Colonic mucosa (tissue), 4 donors: ENCODE measurements around the gene PLXDC1. TPM values are rescaled to one million over a fixed set of nuclear protein-coding genes. Genes with fewer than 3 reads are reported as not detected.

Source experiments
- DNase-seq: peaks from one replicate; pipeline ENCODE4 v3.0.0-alpha.2; 2020
- H3K27ac ChIP-seq: fragments of 200-600 bp; one replicate; pipeline ENCODE4 v1.8.0; 2021
- H3K27me3 ChIP-seq: fragments of 200-600 bp; one replicate; pipeline ENCODE4 v1.8.0; 2021
- H3K36me3 ChIP-seq: fragments of 200-600 bp; one replicate; pipeline ENCODE4 v1.8.0; 2021
- H3K4me1 ChIP-seq: fragments of 200-600 bp; one replicate; pipeline ENCODE4 v1.8.0; 2021; ENCODE audit warnings: mild to moderate bottlenecking
- H3K4me3 ChIP-seq: fragments of 200-600 bp; one replicate; pipeline ENCODE4 v1.8.0; 2021
- H3K9ac ChIP-seq, 2 donors: one replicate each; pipeline ENCODE4 v1.7.0; 2013; ENCODE audit warnings: control low read depth in 2 of 2, low read depth in 2 of 2, low read length in 2 of 2
- H3K9me3 ChIP-seq: fragments of 200-600 bp; one replicate; pipeline ENCODE4 v1.8.0; 2021
- intact Hi-C: fragments of 100-400 bp; cut with DNase I; formaldehyde crosslinking; loops from one replicate; pipeline ENCODE4 v1.14.1; 2022
- total RNA-seq, 2 donors: library from RNA; stranded (reverse); fragmentation: NEBNext Ultra II Directional in 1 of 2; extraction: Animal tissue kit (Norgen Biotek cat#: 25700) in 1 of 2; gene quantifications; one replicate each; pipeline ENCODE4 v1.2.1, GENCODE V29; 2021
- TF ChIP-seq, protein P1 (sequence below): fragments of 200-600 bp; IDR thresholded peaks from one replicate; pipeline ENCODE4 v1.8.0; 2022; ENCODE audit warnings: antibody characterized with exemption, mild to moderate bottlenecking
- donor health status: healthy.
- donor health status: DM: no; HTN: no; CAD: no.
- donor health status: DM: no; HTN: no; CAD: no.

PLXDC1 gene
- total RNA-seq, 2 donors from 2014 or later: 0.54 to 4.4 TPM

DNA sequence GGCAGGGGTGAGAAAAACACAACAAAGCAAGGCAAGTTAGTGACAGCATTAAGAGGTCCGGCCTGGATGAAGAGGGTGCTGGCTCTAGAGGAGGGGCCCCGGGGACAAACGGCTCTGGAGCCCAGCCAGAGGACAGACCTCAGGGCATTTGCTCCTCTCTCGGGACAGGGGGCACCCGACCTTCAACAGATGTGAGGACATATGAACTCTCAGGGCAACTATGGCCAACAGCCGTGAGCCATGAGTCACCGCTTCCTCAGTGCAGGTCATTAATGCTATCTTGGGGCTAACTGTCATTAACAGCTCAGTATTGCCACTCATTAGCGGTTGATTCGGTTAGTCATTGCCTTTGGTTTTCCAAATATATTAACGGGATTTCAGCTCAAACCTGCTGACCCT is 24.3 kb upstream of the PLXDC1 start:
- Histone ChIP-seq H3K27me3 (no peaks in the 10 kb centered on the region), H3K4me1 (no peaks in the 10 kb centered on the region), H3K9me3 (no peaks in the 10 kb centered on the region), H3K4me3 (no peak overlapping the region), H3K36me3 (no peaks in the 10 kb centered on the region), H3K9ac (no peak overlapping the region), H3K27ac (no peak overlapping the region)
- intact Hi-C loops: no loop called here
- DNase-seq: no peak
- TF ChIP-seq, protein P1, sequence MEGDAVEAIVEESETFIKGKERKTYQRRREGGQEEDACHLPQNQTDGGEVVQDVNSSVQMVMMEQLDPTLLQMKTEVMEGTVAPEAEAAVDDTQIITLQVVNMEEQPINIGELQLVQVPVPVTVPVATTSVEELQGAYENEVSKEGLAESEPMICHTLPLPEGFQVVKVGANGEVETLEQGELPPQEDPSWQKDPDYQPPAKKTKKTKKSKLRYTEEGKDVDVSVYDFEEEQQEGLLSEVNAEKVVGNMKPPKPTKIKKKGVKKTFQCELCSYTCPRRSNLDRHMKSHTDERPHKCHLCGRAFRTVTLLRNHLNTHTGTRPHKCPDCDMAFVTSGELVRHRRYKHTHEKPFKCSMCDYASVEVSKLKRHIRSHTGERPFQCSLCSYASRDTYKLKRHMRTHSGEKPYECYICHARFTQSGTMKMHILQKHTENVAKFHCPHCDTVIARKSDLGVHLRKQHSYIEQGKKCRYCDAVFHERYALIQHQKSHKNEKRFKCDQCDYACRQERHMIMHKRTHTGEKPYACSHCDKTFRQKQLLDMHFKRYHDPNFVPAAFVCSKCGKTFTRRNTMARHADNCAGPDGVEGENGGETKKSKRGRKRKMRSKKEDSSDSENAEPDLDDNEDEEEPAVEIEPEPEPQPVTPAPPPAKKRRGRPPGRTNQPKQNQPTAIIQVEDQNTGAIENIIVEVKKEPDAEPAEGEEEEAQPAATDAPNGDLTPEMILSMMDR: no peak

DNA sequence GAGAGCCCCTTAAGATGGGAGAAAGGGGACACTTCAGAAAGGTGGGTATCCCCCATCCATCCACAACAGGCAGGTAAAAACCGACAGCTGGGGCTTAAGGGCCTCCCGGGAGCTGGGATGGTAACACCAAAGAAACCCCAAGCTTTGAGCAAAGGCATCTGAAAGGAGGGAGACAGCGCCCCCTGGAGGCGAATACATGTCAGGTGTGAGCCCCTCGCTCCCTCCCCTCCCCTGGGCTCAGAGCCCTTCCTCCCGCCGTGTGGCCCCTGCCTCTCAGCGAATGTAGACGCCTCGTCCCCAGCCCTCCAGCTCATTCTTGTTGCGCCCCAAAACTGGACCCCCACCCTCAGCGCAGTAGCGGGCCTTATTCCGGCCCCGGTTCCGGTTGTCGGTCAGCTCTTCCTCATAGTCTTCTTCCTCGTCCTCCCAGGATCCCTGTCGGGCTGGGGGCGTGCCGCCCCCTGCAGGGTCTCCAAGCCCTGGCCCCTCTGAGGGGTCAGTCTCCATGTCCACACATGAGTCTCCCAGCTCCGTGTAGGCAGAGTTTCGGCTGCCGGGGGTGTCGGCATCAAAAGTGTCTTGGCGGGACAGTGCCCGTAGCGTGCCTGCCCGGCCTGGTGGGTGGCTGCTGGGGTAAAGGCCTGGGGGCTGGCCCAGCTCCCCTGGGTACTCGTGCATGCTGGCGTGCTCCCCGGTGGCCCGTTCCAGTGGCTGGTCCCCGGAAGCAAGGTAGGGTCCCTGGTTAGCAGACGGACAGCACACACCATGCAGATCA is 23.7 kb upstream of the PLXDC1 start:
- Histone ChIP-seq H3K4me3 (no peak overlapping the region), H3K9me3 (no peaks in the 10 kb centered on the region), H3K9ac (no peak overlapping the region), H3K27me3 (no peaks in the 10 kb centered on the region), H3K4me1 (no peaks in the 10 kb centered on the region), H3K36me3 (no peaks in the 10 kb centered on the region), H3K27ac (no peak overlapping the region)
- intact Hi-C loops: no loop called here
- DNase-seq: peak; percentile 72
- TF ChIP-seq, protein P1: peak; percentile 84

DNA sequence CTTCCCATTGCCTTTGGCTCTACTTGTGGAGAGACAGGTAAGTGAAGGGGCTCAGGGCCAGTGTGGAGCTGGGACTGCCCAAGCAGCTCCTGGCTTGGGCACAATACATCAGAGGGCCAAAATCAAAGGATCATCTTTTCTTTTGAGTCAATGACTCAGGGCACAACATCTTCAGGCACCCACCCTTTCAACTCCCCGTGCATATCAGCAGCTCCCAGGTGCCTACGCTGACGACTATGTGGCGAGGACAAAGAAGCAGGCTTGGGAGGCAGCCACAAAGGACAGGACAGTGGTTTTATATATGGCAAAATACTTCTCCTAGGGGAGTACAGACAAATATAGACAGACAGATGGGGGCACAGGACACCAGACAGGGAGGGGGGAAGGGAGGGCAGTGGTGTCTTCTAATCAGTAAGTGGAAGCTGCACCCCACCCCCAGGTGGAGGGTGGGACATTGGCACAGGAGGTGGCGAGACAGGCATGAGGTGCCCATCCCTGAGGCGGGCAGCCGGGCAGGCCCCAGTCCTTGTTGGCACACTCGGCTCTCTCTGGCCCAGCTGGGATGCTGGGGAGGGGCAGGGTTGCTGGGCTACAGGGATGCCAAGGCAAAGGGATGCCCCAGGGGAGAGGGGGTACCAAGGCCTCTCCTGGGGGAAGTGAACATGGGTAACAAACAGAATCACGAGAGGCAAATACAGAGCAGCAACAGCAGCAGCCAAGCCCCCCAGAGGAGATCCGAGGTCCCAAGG is 22.3 kb upstream of the PLXDC1 start:
- TF ChIP-seq, protein P1: no peak
- Histone ChIP-seq H3K4me3 (no peak overlapping the region), H3K4me1 (no peaks in the 10 kb centered on the region), H3K27me3 (no peaks in the 10 kb centered on the region), H3K9me3 (no peaks in the 10 kb centered on the region), H3K27ac (no peak overlapping the region), H3K36me3 (no peaks in the 10 kb centered on the region), H3K9ac (no peak overlapping the region)
- DNase-seq: no peak
- intact Hi-C loops: no loop called here

DNA sequence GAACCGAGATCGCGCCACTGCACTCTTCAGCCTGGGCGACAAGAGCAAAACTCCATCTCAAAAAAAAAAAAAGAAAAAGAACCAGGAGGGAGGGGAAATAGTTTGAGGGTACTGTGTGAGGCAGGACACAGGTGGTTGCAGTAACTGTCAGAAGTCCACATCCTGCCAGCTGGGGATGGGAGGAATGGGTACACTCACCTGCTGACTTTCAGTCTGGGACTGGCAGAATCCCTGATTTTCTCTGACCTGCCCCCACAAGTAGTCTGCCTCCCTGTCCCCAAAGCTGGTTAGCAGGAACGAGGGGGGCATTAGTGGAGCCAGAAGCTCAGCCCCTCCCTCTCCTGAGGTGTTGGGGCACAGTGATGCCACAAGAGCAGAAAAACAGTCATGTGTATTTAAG is 21.6 kb upstream of the PLXDC1 start:
- Histone ChIP-seq H3K27ac (no peak overlapping the region), H3K4me1 (no peaks in the 10 kb centered on the region), H3K9me3 (no peaks in the 10 kb centered on the region), H3K4me3 (no peak overlapping the region), H3K36me3 (no peaks in the 10 kb centered on the region), H3K27me3 (no peaks in the 10 kb centered on the region), H3K9ac (no peak overlapping the region)
- TF ChIP-seq, protein P1: no peak
- intact Hi-C loops: no loop called here
- no peak for DNase-seq

DNA sequence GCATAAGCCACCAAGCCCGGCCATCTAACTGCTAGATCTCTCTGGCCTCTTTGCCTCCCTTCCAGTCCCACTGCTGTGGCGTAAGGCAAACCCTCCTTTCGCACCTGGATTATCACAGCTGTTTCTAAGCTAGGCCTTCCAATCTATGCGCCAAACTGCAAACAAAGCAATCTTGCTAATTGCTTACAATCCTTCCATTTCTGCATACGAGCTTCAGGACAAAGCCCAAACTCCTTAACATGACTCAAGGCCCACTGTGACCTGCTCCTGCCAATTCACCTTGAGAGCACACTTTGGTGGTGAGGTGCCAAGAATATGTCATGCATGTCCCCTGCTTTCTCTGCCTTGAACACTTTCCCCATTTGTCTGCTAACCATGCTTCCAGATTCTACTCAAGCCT is 20.5 kb upstream of the PLXDC1 start:
- no peak for DNase-seq

More for the DNA sequence above, 20.5 kb upstream of the PLXDC1 start:
- Histone ChIP-seq H3K27ac (no peak overlapping the region), H3K4me1 (no peaks in the 10 kb centered on the region), H3K36me3 (no peaks in the 10 kb centered on the region), H3K27me3 (no peaks in the 10 kb centered on the region), H3K9me3 (no peaks in the 10 kb centered on the region), H3K9ac (no peak overlapping the region), H3K4me3 (no peak overlapping the region)
- intact Hi-C loops: no loop called here
- TF ChIP-seq, protein P1: no peak
